DOHH2 (cell line): Measurements from ENCODE around the gene OSBPL10.

Experiments used
- EZH2phosphoT487 ChIP-seq: fragments of 200-600 bp; sonication (generic); IDR thresholded peaks from 2 replicates; pipeline ENCODE4 v1.6.1; 2017; ENCODE audit warnings: borderline replicate concordance, mild to moderate bottlenecking, antibody characterized with exemption, low read length, moderate library complexity, mixed read lengths
- TF ChIP-seq, protein P1 (sequence below): fragments of 200-600 bp; sonication (generic); IDR thresholded peaks from one replicate; pipeline ENCODE4 v1.5.1; 2014; ENCODE audit warnings: antibody characterized with exemption, mild to moderate bottlenecking, low read depth, low read length; ENCODE audit not compliant: poor library complexity, severe bottlenecking

DNA sequence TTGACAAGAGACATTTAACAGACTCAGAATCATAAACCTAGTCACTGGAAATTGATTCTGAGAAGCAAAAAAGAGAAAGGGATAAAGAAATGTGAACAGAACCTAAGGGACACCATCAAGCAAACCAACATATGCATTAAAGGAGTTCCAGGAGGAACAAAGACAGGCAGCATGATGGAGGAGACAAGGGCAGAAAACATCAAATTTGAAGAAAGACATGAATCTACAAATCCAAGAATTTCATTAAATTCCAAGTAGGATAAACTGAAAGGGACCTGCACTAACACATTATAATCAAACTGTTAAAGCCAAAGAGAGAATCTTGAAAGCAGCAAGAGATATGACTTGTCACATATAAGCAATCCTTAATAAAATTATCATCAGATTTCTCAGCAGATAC lies 326.1 kb downstream of the OSBPL10 start:
- TF ChIP-seq, protein P1, sequence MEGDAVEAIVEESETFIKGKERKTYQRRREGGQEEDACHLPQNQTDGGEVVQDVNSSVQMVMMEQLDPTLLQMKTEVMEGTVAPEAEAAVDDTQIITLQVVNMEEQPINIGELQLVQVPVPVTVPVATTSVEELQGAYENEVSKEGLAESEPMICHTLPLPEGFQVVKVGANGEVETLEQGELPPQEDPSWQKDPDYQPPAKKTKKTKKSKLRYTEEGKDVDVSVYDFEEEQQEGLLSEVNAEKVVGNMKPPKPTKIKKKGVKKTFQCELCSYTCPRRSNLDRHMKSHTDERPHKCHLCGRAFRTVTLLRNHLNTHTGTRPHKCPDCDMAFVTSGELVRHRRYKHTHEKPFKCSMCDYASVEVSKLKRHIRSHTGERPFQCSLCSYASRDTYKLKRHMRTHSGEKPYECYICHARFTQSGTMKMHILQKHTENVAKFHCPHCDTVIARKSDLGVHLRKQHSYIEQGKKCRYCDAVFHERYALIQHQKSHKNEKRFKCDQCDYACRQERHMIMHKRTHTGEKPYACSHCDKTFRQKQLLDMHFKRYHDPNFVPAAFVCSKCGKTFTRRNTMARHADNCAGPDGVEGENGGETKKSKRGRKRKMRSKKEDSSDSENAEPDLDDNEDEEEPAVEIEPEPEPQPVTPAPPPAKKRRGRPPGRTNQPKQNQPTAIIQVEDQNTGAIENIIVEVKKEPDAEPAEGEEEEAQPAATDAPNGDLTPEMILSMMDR, result no peak
- no peak for TF ChIP-seq EZH2phosphoT487
